ENCODE measurements around the gene TMEM132D.

- TF ChIP-seq POLR2A (IDR thresholded peaks at IDR 0.05) (no peak), CTCF (IDR thresholded peaks at IDR 0.05) (no peak)
These were observed 17.3 kb downstream of the TMEM132D start for GRCh38 chr12:129886541-129886940.
